8988T (cell line): ENCODE results near the gene IMPDH1.

Experiments
- DNase-seq: peaks from one replicate; pipeline ENCODE4 v3.0.0; 2011

IMPDH1 gene

GRCh38 chr7:128434413-128435326, 24.9 kb upstream of the IMPDH1 start:
- DNase-seq = no peak

DNA sequence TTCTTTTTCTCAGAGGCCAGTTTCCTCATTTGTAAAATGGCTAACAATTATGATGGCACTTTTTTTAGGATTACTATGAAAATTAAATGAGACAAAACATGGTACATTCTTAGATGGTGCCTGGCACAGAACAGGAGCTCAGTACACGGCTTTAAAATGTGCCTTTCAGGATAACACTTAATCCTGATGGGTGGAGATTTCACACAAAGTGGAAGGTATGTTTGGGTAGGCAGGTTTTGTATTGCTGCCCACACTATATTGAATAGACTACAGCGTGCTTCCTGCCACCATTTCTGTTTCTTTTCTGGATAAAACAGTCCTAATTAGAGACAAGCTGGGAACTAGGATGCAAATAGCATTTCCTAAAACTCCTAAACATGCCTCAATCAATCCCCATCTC, 22.0 kb upstream of the IMPDH1 start:
- DNase-seq = no peak

DNA sequence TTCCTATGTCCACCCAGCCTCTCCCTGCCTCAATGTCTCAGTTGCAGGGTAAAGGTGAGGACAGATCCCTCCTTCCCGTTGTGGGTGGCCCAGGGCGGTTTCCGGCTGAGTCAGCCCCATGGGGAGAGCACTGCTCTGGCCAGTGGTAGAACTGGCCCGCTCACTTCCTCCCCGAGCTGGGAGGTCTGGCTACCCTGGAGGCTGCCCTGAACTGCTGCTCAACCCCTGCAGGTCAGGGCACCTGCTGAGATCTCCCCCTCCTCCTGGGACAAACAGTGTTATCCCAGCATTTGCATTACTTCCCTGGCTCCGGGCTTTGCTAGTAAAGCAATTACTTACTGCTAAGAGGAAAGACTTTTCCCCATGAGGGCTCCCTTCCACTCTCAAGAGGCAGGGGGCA, 21.4 kb upstream of the IMPDH1 start:
- DNase-seq = no peak

DNA sequence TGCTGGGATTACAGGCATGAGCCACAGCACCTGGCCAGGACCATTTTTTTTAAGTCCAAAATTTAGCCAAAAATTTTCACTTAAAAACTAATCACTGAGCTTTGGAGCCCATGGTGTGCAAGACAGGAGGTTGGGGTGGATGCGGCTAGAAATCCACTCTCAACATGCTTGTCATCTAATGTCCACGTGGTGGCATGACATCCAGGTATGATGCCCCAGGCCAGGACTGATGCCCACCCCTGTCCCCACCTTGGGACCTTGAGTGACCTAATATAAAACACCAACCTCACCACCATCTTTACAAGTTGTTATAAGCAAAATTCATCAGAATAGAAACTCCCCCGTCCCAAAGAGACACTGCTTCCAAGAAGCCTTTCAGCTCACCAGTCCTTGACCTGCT, 20.4 kb upstream of the IMPDH1 start:
- no peak for DNase-seq

DNA sequence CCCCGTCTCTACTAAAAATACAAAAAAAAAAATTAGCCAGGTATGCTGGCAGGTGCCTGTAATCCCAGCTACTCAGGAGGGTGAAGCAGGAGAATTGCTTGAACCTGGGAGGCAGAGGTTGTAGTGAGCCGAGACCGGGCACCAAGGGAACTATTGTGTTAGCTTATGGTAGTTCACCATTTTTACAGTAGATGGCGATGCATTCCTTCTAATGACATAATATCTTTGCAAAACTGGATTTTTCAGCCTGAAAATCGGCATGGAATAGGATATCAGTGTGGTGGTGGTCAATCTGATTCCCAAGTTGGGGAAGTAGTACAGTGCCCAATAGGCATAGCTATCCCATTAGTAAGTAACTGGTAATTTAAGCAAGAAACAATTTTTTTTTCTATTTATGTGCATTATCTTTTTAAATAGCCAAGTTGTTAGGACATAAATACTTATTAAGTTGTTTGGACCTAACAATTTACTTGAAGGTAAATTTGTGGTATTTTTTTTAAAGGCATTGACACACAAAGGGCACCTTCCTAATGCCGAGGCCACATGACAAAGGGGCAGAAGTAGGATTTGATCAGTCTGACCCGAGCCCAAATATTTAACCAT, 17.6 kb upstream of the IMPDH1 start:
- no peak for DNase-seq

- DNase-seq = peak; percentile 48
Measured at GRCh38 chr7:128425850-128426249, 16.1 kb upstream of the IMPDH1 start.

- no peak for DNase-seq
Measured at GRCh38 chr7:128424686-128425275, 15.0 kb upstream of the IMPDH1 start.

GRCh38 chr7:128422842-128423241, 13.1 kb upstream of the IMPDH1 start:
- DNase-seq = no peak

- no peak for DNase-seq
Measured at GRCh38 chr7:128422037-128422436, 12.3 kb upstream of the IMPDH1 start.

DNA sequence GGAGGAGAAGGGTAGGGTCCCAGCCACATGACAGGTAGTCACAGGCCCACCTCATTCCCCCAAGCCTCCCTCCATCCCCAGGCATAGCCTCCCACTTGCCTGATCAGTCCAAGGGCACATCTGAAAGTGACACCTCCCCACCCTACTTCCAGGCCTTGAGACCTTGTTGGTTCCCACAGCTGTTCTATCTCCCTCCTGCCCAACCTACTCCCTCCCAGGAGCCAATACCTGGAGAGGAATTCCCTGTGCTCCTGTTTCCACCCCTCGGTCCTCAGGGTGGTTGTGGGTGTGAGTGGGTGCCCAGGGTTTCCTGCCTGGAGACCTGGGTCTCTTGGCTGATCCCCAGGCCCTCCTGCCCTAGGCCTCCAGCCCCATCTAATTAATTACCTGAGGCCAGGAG, 11.6 kb upstream of the IMPDH1 start:
- no peak for DNase-seq

GRCh38 chr7:128420773-128421172, 11.0 kb upstream of the IMPDH1 start:
- no peak for DNase-seq

DNA sequence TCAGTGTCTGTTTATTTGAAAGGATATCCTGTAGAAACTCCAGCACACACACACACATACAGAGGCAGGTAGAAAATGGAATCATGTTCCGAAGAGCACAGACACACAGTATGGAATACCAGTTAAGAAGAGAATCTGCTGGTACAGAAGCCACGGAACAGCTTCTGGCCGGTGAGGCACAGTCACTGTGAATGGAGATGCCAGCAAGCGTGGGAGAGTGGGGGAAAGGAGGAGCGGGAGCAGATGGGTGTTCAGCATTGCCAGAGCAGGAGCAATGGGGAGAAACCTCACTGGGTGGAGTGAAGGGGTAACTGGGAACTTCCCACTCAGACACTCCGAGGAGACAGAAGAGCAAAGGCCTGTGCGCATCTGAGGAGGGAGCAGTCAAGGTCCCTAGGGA, 9.5 kb upstream of the IMPDH1 start:
- no peak for DNase-seq

DNA sequence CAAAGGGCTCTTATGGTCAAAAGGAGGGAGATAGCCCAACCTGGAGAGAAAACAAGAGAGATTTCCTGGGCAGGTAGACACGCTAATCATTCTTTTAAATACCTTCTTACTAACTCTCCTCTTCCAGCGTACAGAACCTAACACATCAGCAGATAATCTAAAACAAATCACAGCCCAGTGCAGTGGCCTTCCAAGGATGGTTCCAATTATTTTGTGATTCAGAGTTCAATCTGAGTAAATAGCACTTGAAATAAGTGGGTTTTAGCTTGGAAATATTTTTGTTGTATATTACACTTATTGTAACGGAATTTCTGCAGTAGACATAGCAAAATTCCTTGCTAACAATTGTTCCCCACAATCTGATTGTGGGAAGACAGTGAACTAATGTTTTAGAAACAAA, 7.3 kb upstream of the IMPDH1 start:
- no peak for DNase-seq

DNA sequence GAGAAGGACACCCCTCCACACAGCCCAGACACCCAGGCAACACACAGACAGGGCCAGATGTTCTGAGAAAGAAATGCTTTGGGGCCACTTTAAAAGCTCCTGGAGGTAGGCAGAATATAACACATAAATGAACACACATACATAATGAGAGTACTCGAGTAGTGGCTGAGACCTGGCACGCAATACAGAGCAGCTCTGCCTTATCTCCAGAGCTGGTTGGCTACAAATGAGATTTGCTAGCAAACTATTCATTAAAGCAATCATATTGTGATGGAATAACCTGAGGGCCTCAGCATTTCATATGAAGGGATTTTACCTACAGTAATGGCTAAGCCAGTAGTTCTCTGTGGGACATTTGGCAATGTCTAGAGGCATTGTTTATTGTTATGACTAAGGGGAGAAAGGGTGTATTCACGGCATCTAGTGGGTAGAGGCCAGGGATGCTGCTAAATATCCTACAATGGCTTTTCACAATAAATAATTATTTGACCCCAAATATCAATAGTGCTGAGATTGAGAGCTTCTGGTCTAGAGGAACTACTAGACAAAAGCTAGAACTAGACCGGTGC, 5.5 kb upstream of the IMPDH1 start:
- DNase-seq = no peak

DNA sequence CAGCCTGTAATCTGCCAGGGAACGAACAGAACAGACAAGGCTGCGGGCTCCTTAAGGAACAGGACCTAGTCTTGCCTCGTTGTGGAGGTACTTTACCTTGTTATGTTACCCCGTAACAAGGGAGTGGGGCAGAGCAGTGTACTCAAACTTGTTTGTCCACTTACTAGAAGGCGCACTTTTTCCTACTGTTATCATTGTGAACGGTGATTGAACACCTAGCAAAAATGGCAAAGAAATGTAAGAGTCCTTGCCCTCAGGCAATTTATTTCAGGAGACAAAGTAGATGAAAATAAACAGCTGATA, 620 bp upstream of the IMPDH1 start:
- DNase-seq = no peak

GRCh38 chr7:128408709-128409595, 830 bp downstream of the IMPDH1 start:
- no peak for DNase-seq

- DNase-seq = no peak
Measured at GRCh38 chr7:128407751-128408708, 1.8 kb downstream of the IMPDH1 start.

GRCh38 chr7:128407233-128407589, 2.6 kb downstream of the IMPDH1 start:
- no peak for DNase-seq

GRCh38 chr7:128406314-128407232, 3.2 kb downstream of the IMPDH1 start:
- DNase-seq = no peak

DNA sequence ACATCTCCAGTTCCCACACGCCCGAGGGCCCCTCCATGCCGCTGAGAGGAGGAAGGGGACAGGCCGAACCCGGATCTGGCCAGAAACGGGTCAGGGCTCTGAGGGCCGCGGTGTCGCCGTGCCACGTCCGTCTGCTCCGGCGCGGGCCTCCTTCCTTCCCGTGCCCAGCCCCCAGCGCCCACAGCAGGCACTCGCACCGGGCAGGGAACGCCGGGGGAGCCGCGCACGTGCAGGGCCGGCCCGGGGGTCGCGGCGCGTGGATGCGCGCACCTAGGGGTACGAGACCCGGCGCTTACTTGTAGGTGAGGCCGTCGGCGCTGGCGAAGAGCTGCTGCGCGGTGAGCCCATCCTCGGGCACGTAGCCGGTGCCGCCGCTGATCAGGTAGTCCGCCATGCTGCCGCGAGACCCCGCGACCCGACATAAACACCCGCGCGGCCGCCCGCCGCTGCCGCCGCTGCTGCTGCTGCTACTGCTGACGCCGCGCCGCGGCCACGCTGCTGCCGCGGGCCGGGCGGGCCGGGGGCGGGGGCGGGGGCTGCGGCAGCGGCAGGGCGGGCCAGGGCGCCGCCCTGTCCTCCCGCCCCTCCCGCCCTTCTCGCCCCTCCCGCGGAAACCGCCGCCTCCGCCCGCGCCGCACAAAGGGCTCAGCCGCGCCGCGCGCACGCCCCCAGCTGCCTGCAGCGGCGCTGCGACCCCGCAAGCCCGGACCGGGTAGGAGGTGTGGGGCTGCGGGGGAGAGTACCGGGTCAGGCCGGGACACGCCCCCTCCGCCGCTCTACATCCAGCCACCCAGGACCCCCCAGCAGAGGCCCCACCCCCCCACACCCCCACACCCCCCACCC, 4.1 kb downstream of the IMPDH1 start:
- peak; percentile 74 for DNase-seq
